Fibroblast of lung (primary cell): ENCODE measurements around the gene KDR.

Experiments used
- CTCF ChIP-seq, 2 donors: IDR thresholded peaks in 1 of 2; conservative IDR thresholded peaks in 1 of 2; 1 replicate in 1 of 2; 2 replicates in 1 of 2; pipeline ENCODE4 v1.5.1; 2011 to 2012; ENCODE audit warnings: low read length in 2 of 2, control low read depth in 1 of 2, inconsistent platforms in 1 of 2, low read depth in 1 of 2, mild to moderate bottlenecking in 1 of 2
- EZH2 ChIP-seq: IDR thresholded peaks from 2 replicates; pipeline ENCODE4 v1.5.1; 2012; ENCODE audit warnings: low read length, control low read depth, mild to moderate bottlenecking; ENCODE audit errors: missing control alignments

- TF ChIP-seq CTCF (conservative IDR thresholded peaks at IDR 0.05 in 1 of 2, IDR thresholded peaks at IDR 0.05 in 1 of 2; ENCODE audit: low read depth in 1 of 2, low read length in 2 of 2) (no peak), EZH2 (no peak)
Observed at GRCh38 chr4:55071951-55072350, 53.4 kb downstream of the KDR start.
